OCI-LY7 (cell line): ENCODE data around the gene BSND. TPM values are rescaled to one million over a fixed set of nuclear protein-coding genes. Genes with fewer than 3 reads are reported as not detected.

ENCODE experiments used
- BruUV-seq: library from RNA; stranded (reverse); fragments of 400-500 nt; replicated peaks from 2 replicates; lab custom pipeline; 2021; lab: Mats Ljungman, UMichigan
- CTCF ChIA-PET: fragments of 300-600 bp; sonication (Branson Sonifier 250); formaldehyde crosslinking; loops from one replicate; lab custom pipeline; 2022; ENCODE audit warnings: antibody characterized with exemption; ENCODE audit not compliant: unreplicated experiment; lab: Charles Lee
- POLR2A ChIA-PET: fragments of 300-600 bp; sonication (Branson Sonifier 250); formaldehyde crosslinking; loops from one replicate; lab custom pipeline; 2022; ENCODE audit warnings: antibody characterized with exemption; lab: Charles Lee
- DNase-seq: peaks from one replicate; pipeline ENCODE4 v3.0.0-alpha.2; 2015; ENCODE audit warnings: low spot score
- H2AFZ ChIP-seq: fragments of 200-600 bp; sonication (generic), shearing (Covaris generic); 2 replicates; pipeline ENCODE4 v1.6.1; 2014; ENCODE audit warnings: mild to moderate bottlenecking, antibody characterized with exemption, low read length, moderate library complexity
- H3K27ac ChIP-seq: fragments of 200-600 bp; sonication (generic); 2 replicates; pipeline ENCODE4 v1.5.1; 2014; ENCODE audit warnings: mixed run types, low read depth, mild to moderate bottlenecking, moderate library complexity, low read length, inconsistent platforms; ENCODE audit not compliant: poor library complexity, severe bottlenecking
- H3K36me3 ChIP-seq: fragments of 200-600 bp; sonication (generic); 2 replicates; pipeline ENCODE4 v1.6.1; 2014; ENCODE audit warnings: mild to moderate bottlenecking, antibody characterized with exemption, low read length, moderate library complexity, mixed read lengths; ENCODE audit not compliant: insufficient read depth
- H3K4me1 ChIP-seq: fragments of 200-600 bp; sonication (generic); 2 replicates; pipeline ENCODE4 v1.5.1; 2014; ENCODE audit warnings: mild to moderate bottlenecking, low read length; ENCODE audit not compliant: insufficient read depth, poor library complexity, severe bottlenecking
- H3K4me2 ChIP-seq: fragments of 200-600 bp; sonication (generic); 2 replicates; pipeline ENCODE4 v1.6.1; 2014; ENCODE audit warnings: mild to moderate bottlenecking, low read length
- H3K4me3 ChIP-seq: fragments of 200-600 bp; sonication (generic); 2 replicates; pipeline ENCODE4 v1.5.1; 2014; ENCODE audit warnings: mild to moderate bottlenecking, low read depth, low read length; ENCODE audit not compliant: poor library complexity, severe bottlenecking
- H3K79me2 ChIP-seq: fragments of 200-600 bp; sonication (generic); 2 replicates; pipeline ENCODE4 v1.6.1; 2016; ENCODE audit warnings: low read depth, mild to moderate bottlenecking, low read length, moderate library complexity, mixed read lengths; ENCODE audit not compliant: insufficient read depth
- H3K9me2 ChIP-seq: fragments of 200-600 bp; sonication (generic); 2 replicates; pipeline ENCODE4 v1.6.1; 2016; ENCODE audit warnings: mild to moderate bottlenecking, low read length, mixed read lengths; ENCODE audit not compliant: insufficient read depth
- H3K9me3 ChIP-seq: fragments of 200-600 bp; sonication (generic); 2 replicates; pipeline ENCODE4 v1.6.1; 2014; ENCODE audit warnings: mild to moderate bottlenecking, mixed run types, low read length, mixed read lengths
- H4K20me1 ChIP-seq: fragments of 200-600 bp; sonication (generic); 2 replicates; pipeline ENCODE4 v1.6.1; 2014; ENCODE audit warnings: mild to moderate bottlenecking, antibody characterized with exemption, low read length, moderate library complexity, mixed read lengths; ENCODE audit not compliant: insufficient read depth
- EZH2phosphoT487 ChIP-seq: fragments of 200-600 bp; sonication (generic); IDR thresholded peaks from 2 replicates; pipeline ENCODE4 v1.6.1; 2018; ENCODE audit warnings: low read depth, borderline replicate concordance, mild to moderate bottlenecking, mixed run types, antibody characterized with exemption, low read length, moderate library complexity, mixed read lengths
- intact Hi-C: fragments of 100-400 bp; cut with micrococcal nuclease; formaldehyde crosslinking; loops from one replicate; pipeline ENCODE4 v1.10.0; 2022; ENCODE audit not compliant: unreplicated experiment
- total RNA-seq, 2 experiments: library from RNA; depleted of rRNA in 1 of 2; stranded (reverse); fragments of >200 nt in 1 of 2; shearing (Covaris generic) in 1 of 2; gene quantifications; 2 replicates each; pipeline ENCODE4 v1.2.3, GENCODE V29; 2014 to 2022
- TF ChIP-seq, protein P1 (sequence below): fragments of 200-600 bp; sonication (generic); conservative IDR thresholded peaks from 2 replicates; pipeline ENCODE4 v1.5.1; 2014; ENCODE audit warnings: mild to moderate bottlenecking, antibody characterized with exemption, low read length, moderate library complexity, mixed read lengths

Gene BSND
- total RNA-seq, 2 experiments from 2014 or later: not detected

GRCh38 chr1:54952950-54953718, 45.6 kb upstream of the BSND start:
- Histone ChIP-seq H4K20me1 (no peaks in the 10 kb centered on the region), H3K4me1 (no peaks in the 10 kb centered on the region), H3K9me3 (no peaks in the 10 kb centered on the region), H3K4me3 (no peak overlapping the region), H2AFZ (no peak overlapping the region), H3K27ac (no peak overlapping the region), H3K36me3 (no peaks in the 10 kb centered on the region), H3K79me2 (no peaks in the 10 kb centered on the region), H3K9me2 (no peaks in the 10 kb centered on the region), H3K4me2 (no peak overlapping the region)
- no peak for DNase-seq
- TF ChIP-seq EZH2phosphoT487: no peak
- TF ChIP-seq, protein P1, sequence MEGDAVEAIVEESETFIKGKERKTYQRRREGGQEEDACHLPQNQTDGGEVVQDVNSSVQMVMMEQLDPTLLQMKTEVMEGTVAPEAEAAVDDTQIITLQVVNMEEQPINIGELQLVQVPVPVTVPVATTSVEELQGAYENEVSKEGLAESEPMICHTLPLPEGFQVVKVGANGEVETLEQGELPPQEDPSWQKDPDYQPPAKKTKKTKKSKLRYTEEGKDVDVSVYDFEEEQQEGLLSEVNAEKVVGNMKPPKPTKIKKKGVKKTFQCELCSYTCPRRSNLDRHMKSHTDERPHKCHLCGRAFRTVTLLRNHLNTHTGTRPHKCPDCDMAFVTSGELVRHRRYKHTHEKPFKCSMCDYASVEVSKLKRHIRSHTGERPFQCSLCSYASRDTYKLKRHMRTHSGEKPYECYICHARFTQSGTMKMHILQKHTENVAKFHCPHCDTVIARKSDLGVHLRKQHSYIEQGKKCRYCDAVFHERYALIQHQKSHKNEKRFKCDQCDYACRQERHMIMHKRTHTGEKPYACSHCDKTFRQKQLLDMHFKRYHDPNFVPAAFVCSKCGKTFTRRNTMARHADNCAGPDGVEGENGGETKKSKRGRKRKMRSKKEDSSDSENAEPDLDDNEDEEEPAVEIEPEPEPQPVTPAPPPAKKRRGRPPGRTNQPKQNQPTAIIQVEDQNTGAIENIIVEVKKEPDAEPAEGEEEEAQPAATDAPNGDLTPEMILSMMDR: no peak
- ChIA-PET CTCF (no interaction called here), POLR2A (interaction anchor here (0.5 kb wide), 1 partner anchor 468 kb away, joined by 4 read pairs; no protein-coding TSS in a partner anchor)
- intact Hi-C loops: no loop called here
- BruUV-seq: no TSS peak

DNA sequence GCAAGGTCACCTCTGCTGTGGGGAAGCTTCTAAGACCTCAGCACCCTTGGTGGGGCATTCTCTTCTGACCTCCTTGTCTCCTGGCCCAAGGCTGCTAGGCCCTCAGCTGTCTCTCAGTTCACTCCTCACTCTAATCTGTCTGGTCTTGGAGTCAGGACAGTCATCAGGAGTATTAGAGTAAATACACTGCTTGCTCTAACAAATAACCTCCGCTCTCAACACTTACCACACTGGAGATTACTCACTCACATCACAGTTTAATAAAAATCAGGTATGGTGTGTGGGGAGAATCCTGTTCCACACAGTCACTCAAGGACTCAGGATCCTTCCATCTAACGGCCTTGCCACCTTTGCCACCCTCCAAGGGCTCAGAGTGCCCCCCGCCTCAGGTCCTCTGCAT, 44.9 kb upstream of the BSND start:
- intact Hi-C loops: no loop called here
- H3K36me3 ChIP-seq: no peaks in the 10 kb centered on the region
- ChIA-PET CTCF (no interaction called here), POLR2A (no interaction called here)
- H2AFZ ChIP-seq: no peak overlapping the region
- H3K4me1 ChIP-seq: no peaks in the 10 kb centered on the region
- H3K79me2 ChIP-seq: no peaks in the 10 kb centered on the region
- H3K4me2 ChIP-seq: no peak overlapping the region
- no peaks in the 10 kb centered on the region for H3K9me2 ChIP-seq
- DNase-seq: no peak
- H3K9me3 ChIP-seq: 0 out of 2 replicates have a peak, but pooled peaks cover 6% of the 10 kb centered on the region
- H3K27ac ChIP-seq: no peak overlapping the region
- no peaks in the 10 kb centered on the region for H4K20me1 ChIP-seq
- no peak overlapping the region for H3K4me3 ChIP-seq
- no TSS peak for BruUV-seq
- TF ChIP-seq EZH2phosphoT487: no peak
- TF ChIP-seq, protein P1: no peak

GRCh38 chr1:54955359-54955758, 43.4 kb upstream of the BSND start:
- Histone ChIP-seq H3K4me3 (no peak overlapping the region), H3K9me3 (peaks cover 12% of the 10 kb centered on the region; the same call in 1 of the 2 replicates), H3K4me1 (no peaks in the 10 kb centered on the region), H3K79me2 (no peaks in the 10 kb centered on the region), H4K20me1 (no peaks in the 10 kb centered on the region), H2AFZ (no peak overlapping the region), H3K27ac (no peak overlapping the region), H3K9me2 (no peaks in the 10 kb centered on the region), H3K4me2 (no peak overlapping the region), H3K36me3 (no peaks in the 10 kb centered on the region)
- POLR2A ChIA-PET: no interaction called here
- no peak for TF ChIP-seq EZH2phosphoT487
- TF ChIP-seq, protein P1: no peak
- intact Hi-C loops: no loop called here
- BruUV-seq: no TSS peak
- CTCF ChIA-PET: no interaction called here
- DNase-seq: no peak
